ENCODE results near the gene LPAR6. TPM values are rescaled to one million over a fixed set of nuclear protein-coding genes. Genes with fewer than 3 reads are reported as not detected.

The LPAR6 gene
- total and polyA plus RNA-seq, 7 donors = 4.1 to 11.0 (median 5.8) TPM

GRCh38 chr13:48400090-48400694 is 12.7 kb downstream of the LPAR6 start:
- Histone ChIP-seq H3K36me3 (ENCODE audit: insufficient read depth in 1 of 2, low read depth in 1 of 2) (peaks cover 0 to 4% of the 10 kb centered on the region in 2 donors), H3K9me3 (no peaks in the 10 kb centered on the region), H3K27ac (peak overlapping the region; percentile 3), H3K27me3 (ENCODE audit: insufficient read depth in 3 of 3, low read length in 2 of 3) (no peaks in the 10 kb centered on the region), H3K4me1 (peaks cover 5% of the 10 kb centered on the region), H3K4me3 (no peak overlapping the region)
- ATAC-seq = no peak
- no peak for DNase-seq
- intact Hi-C loops (cut with DNase I) = no loop called here
- no peak for TF ChIP-seq CTCF (IDR thresholded peaks at IDR 0.05)
- WGBS, 3 donors = 71 to 83% (median 78%) methylated on average over 2 of the region's 2 CpGs

GRCh38 chr13:48398450-48399095 is 14.3 kb downstream of the LPAR6 start:
- Histone ChIP-seq H3K27ac (no peak overlapping the region), H3K4me1 (peaks cover 5% of the 10 kb centered on the region), H3K36me3 (ENCODE audit: insufficient read depth in 1 of 2, low read depth in 1 of 2) (peaks cover 0 to 15% of the 10 kb centered on the region in 2 donors), H3K4me3 (no peak overlapping the region), H3K9me3 (no peaks in the 10 kb centered on the region), H3K27me3 (ENCODE audit: insufficient read depth in 3 of 3, low read length in 2 of 3) (no peaks in the 10 kb centered on the region)
- TF ChIP-seq CTCF (IDR thresholded peaks at IDR 0.05) = no peak
- intact Hi-C loops (cut with DNase I) = no loop called here
- no peak for DNase-seq
- no peak for ATAC-seq

- H3K4me1 ChIP-seq = peaks cover 5% of the 10 kb centered on the region
- H3K4me3 ChIP-seq = no peak overlapping the region
- H3K9me3 ChIP-seq = no peaks in the 10 kb centered on the region
- 50 to 61% (median 50%) methylated on average over 1 of the region's 1 CpG for WGBS, 3 donors
- no peaks in the 10 kb centered on the region for H3K27me3 ChIP-seq (ENCODE audit: insufficient read depth in 3 of 3, low read length in 2 of 3)
- TF ChIP-seq CTCF (IDR thresholded peaks at IDR 0.05) = no peak
- peaks cover 0 to 24% of the 10 kb centered on the region in 2 donors for H3K36me3 ChIP-seq (ENCODE audit: insufficient read depth in 1 of 2, low read depth in 1 of 2)
- ATAC-seq (no peak), DNase-seq (no peak)
- H3K27ac ChIP-seq = no peak overlapping the region
- intact Hi-C loops (cut with DNase I) = no loop called here
Measured at GRCh38 chr13:48397744-48398143, 15.2 kb downstream of the LPAR6 start.

- DNase-seq (no peak), ATAC-seq (no peak)
- Histone ChIP-seq H3K4me3 (no peak overlapping the region), H3K27ac (no peak overlapping the region), H3K9me3 (no peaks in the 10 kb centered on the region), H3K36me3 (ENCODE audit: insufficient read depth in 1 of 2, low read depth in 1 of 2) (peaks cover 0 to 29% of the 10 kb centered on the region in 2 donors), H3K27me3 (ENCODE audit: insufficient read depth in 3 of 3, low read length in 2 of 3) (no peaks in the 10 kb centered on the region), H3K4me1 (no peaks in the 10 kb centered on the region)
- no peak for TF ChIP-seq CTCF (IDR thresholded peaks at IDR 0.05)
- WGBS, 3 donors = 96 to 97% (median 97%) methylated on average over 2 of the region's 2 CpGs
- intact Hi-C loops (cut with DNase I) = no loop called here
Measured at GRCh38 chr13:48393698-48394085, 19.2 kb downstream of the LPAR6 start.
